Stimulated activated CD8-positive, alpha-beta memory T cell treated with anti-CD3 and anti-CD28 coated beads, Interleukin-4, amount 100 ng/mL, for 1 hour (primary cell): ENCODE measurements around the gene PAK4.
"Not testable (repeated sequence)": the region's sequence is repeated elsewhere in the genome, so short reads cannot be mapped to it uniquely, and the experiment has no call there.

ENCODE experiments used
- DNase-seq, 2 donors: peaks; one replicate each; pipeline ENCODE4 v3.0.0-alpha.2; 2020; ENCODE audit warnings: low read depth in 2 of 2, low spot score in 1 of 2

The PAK4 gene

DNA sequence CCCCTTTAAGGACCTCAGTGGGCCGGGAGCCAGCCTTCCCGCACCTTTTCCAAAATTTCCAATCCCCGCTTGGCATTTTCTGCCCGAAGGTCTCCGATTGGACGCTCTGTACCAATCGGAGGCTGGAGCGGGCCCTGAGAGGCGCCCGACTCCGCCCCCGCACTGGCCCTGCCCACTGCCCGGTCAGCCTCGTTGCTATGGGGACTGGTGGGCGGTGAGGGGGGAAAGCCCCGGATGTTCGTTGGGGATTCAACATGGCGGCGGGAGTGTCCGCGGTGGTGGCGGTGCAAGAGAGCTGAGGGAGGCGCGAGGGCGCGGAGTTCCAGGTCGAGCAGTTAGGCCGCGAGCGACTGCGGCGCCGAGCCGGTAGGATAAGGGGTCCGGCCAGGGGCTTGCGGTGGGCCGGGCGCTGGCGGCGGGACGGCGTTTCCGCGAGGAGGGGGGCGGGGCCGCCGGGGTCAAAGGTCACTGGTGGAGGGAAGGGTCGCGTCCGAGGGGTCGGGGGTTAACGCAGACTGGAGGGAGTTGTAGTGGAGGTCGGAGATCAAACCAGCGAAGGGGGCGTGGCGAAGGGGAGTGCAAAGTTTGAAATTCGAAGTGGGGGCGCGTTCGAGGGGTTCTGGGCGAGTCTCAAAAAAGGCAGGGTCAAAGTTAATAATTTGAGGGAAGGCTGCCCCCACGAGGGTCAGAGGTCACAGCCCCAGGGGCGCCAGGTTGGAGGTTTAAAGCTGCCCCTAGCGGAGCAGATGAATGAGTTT is at the start of gene PAK4:
Gene PAK4, plus strand, starts transcription at position 233 of the 758 bp plus-strand sequence. CDS start 43,768 bp downstream, outside the sequence.
- DNase-seq, result peak; percentile 91 to 92

DNA sequence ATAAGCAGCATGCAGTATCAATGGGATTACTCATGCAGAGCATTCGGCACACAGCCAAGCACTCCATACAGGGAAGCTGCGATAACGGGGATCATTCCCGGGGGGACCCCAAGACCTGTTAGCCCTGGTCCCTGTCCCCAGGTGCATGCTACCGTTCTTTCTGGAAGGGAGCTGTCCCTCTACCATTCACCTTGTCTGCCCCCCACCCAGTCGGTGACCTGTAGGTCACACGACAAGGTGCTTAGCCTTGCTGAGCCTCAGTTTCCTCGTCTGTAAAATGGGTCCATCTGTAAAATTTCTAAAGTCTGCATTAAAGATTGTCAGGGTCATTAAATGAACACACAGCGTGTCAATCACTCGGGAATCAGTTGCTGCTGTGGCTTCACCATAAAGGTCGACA is 48.3 kb upstream of the PAK4 start:
- no peak for DNase-seq

DNA sequence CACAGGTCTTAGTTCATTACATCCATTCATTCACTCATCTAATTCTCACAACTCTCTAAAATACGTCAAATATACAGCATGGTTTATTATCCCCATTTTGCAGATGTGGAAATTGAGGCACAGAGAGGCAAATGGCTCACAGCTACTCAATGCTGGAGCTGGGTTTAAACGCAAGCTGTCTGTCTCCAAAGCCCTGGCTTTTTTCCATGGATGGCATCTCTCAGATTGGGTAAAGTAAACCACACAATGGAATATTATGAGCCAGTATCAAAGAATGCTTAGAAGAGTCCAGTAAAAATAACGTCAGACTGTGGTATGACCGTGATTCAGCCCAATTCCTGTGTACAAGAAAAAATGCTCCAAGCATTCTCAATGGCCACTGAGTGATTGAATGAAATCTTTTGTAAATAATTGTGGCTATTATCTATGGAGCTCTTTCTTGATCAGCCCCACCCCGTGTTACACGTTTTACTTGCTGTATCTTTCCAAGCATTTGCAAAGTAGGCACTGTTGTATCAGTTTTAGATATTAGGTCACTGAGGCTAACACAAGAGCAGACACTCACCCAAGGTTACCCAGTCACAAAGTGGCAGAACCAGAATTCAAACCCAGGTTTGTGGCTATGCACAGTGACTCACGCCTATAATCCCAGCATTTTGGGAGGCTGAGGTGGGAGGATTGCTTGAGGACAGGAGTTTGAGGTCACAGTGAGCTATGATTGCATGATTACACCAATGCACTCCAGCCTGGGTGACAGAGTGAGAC is 47.0 kb upstream of the PAK4 start:
- DNase-seq, result no peak

DNA sequence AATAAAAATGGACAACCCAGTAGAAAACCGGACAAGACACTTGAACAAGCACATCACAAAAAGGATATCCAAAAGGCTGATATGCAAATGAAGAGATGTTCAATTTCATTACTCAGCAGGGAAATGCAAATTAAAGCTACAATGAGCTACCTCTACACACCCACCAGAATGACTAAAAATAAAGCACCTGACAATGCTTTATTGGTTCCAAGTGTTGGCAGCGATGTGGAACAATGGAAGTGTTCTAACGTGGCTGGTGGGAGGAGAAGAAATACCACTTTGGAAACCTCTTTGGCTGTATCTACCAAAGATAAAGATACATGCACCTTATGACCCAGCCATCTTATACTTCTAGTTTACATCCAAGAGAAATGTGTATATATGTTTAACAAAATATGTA is 45.2 kb upstream of the PAK4 start:
- no peak for DNase-seq

DNA sequence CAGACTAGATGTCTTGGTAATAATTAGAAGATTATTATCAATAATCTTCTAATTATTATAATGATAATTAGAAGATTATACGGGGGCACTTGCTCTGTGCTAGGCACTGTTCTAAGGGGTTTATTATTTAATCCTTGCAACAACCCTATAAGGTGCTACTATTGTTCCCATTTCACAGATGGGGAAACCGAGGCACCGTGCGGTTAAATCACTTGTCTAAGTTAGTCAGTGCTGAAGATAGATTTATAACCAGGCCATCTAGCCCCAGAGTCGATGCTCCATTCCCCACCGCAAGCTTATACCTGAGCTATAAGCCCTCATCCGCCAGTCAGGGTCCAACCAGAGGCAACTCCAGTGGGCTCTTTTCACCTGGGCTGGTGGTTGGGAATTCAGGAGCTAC is 43.4 kb upstream of the PAK4 start:
- DNase-seq, result no peak

DNA sequence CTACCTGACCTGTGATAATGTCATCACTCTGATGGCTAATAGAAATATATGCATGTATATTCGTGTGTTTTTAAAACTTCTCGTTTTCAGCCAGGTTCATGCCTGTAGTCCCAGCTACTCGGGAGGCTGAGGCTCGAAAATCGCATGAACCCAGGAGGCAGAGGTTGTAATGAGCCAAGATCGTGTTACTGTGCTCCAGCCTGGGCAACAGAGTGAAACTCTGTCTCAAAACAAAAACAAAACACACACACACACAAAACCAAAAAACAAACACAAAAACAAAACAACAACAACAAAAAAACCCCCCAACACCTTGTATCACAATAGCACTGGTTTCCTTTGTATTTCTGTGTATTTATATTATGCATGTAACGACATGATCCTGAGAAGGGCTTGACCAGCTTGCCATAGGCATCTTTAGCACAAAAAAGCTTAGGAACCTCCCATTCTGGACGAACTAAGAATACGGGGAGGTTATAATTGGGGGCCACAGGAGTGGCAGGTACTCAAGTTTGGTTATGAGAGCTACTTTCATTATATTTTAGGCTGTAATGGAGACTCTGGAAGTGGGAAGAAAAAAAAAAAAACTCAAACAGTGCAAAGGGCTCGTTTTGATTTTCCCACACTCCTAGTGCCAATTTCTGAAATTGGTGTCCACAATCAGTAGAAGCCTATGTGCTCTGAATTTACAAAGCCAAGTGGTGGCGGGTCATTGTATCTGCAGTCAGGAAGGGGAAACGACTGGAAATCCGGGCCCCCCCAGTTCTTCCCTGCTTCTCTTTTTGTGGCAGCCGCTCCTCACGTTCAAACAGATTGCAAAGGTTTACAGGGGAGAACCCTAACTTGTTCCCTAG is 42.6 kb upstream of the PAK4 start:
- DNase-seq, result no peak

DNA sequence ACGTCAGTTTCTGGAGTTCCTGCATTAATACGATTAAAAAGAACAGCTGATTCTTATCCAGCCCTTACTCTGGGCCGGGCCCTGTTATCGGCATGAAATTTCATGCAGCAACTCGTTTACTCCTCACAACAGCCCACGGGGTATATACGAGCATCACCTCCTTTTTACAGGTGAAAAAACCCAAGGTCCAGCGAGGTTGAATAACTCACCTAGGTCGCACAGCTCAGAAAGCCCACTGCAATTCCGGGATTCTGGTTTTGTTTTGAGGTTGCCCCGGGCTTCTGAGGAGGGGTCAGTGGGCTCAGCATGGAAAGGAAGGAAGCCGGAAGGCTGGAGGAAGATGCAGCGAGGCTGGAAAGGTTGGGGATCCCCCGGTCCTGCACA is 42.0 kb upstream of the PAK4 start:
- no peak for DNase-seq

DNA sequence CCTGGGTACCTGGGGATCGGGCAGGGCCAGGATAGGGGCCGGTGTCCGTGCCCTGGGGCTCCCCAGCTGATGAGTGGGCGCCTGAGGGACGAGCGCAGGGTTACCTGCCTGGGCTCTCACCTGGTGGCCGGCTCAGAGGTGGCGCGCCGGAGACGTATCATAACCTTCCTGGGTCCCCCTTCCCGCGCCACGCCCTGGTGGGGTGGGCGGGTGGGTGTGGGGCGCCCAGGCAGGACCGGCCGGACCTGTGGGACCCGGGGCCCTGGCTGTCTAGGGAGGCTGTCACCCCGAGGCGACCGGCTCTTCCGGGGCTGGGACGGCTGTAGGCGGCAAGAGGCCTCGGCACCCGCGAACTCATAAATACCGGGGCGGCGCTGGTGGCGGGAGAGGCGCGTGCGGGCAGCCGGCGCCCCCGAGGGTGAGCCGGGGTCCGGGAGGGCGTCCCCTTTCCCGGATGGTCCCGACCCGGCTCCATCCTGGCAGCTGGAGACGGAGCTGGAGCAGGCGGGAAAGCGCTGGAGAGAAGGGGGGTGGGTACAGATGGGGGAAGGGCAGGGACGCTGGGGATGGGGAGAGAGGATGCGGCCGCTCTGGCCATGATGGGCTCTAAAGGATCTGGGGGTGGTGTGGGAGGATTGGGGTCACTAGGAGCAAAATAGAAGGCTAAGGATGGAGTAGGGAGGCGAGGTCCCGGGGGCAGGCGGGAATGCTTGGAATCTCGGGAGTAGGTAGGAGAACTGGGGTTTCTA is 41.4 kb upstream of the PAK4 start, which contains the start of gene ACP7:
Gene ACP7, plus strand, starts transcription at position 386 of the 749 bp plus-strand sequence. CDS start 902 bp downstream, outside the sequence.
- no peak for DNase-seq

DNA sequence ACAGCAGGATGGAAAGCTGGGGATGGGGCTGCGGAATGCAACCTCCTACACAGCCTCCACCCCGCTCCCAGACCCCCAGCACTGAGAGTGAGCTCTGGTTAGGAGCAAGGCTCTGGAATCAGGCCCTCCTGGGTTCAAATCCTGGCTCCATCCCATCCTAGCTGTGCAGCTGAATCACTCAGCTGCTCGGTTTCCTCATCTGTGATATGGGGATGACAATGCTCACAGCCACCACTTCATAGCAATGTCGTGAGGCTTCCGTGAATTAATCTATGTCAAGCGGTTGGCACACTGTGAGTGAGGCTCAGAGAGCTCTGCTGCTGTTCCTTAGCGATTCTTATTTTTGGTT is 40.9 kb upstream of the PAK4 start:
- DNase-seq, result no peak

DNA sequence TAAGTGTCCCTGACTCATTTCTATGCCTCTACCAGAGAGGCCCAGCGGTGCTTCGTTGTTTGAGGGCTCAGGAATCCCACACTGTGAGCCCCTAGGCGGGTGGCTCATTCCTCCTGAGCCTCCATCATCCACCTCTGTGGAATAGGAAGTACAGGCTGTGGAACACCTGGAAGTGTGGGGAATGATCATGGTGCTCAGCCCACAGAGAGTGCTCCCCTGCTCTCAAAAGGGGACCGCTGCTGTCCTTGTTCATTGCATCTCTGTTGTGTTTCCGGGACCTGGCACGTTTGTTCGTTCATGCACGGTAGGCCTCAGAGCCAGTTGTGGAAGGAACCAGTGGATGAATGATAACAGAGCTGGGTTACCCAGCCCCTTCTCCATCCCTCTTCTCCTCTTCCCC is 40.2 kb upstream of the PAK4 start:
- no peak for DNase-seq

DNA sequence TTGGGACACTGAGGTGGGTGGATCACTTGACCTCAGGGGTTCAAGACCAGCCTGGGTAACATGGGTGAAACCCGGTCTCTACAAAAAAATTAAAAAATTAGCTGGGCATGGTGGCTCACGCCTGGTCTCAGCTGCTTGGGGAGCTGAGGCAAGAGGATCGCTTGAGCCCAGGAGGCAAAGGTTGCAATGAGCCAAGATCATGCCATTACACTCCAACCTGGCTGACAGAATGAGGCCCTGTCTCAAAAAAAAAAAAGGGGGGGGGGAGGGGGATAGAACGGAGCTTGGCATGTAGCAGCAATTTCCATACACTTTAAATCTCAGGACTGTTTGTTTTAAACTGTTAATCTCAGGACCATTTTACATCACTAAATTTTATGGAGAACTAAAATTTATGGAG is 39.2 kb upstream of the PAK4 start:
- no peak for DNase-seq

DNA sequence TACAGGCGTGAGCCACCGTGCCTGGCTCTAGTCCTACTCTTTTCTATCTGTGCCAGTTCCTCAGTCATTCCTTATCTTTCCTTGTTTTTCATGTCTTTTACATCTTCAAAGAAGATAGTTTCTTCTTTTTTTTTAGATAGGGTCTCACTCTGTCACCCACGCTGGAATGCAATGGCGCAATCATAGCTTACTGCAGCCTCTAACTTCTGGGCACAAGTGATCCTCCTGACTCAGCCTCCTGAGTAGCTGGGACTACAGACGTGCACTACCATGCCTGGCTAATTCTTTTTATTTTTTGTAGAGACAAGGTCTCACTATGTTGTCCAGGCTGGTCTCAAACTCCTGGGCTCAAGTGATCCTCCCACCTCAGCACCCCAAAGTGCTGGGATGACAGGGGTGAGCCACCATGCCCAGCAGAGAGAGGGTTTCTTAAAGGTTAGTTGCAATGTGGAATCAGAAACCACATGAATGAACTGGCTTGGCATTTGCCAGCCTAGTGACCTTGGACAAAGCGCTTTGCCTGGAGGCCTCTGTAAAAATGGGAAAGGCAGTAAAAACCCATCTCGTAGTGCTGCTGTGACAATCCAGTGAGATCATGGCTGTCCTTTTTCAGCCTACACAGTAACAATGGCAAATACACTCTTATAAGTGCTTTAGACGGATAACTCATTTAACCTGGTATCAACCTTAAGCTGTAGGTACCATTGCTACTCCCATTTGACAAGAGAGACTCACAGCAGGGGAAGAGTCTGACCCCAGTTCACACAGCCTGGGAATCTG is 37.5 kb upstream of the PAK4 start:
- no peak for DNase-seq

DNA sequence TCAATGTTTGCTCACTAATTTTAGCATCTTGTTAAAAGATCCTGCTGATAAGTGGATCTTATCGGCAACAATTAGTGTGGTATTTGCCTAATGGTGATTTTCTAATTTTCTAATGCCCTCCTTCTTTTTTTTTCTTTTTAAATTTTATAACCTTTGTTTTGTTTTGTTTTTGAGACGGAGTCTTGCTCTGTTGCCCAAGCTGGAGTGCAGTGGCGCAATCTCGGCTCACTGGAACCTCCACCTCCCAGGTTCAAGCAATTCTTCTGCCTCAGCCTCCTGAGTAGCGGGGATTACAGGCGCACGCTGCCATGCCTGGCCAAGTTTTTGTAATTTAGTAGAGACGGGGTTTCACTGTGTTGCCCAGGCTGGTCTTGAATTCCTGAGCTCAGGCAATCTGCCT is 35.6 kb upstream of the PAK4 start:
- not testable (repeated sequence) for DNase-seq

DNA sequence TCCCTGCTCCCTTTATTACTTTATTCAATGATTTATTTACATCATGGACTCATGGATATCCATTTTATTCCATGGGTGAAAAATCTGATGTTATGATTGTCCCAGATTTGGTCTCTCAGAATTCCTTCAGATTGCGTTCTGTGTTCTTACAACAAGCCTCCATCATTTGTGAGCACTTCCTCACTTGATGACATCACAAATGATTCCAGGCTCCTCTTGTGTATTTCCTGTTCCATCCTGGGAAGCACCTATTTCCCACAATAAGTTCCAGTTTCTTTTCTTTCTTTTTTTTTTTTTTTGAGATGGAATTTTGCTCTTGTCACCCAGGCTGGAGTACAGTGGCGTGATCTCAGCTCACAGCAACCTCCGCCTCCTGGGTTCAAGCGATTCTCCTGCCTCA is 34.7 kb upstream of the PAK4 start:
- no peak for DNase-seq

DNA sequence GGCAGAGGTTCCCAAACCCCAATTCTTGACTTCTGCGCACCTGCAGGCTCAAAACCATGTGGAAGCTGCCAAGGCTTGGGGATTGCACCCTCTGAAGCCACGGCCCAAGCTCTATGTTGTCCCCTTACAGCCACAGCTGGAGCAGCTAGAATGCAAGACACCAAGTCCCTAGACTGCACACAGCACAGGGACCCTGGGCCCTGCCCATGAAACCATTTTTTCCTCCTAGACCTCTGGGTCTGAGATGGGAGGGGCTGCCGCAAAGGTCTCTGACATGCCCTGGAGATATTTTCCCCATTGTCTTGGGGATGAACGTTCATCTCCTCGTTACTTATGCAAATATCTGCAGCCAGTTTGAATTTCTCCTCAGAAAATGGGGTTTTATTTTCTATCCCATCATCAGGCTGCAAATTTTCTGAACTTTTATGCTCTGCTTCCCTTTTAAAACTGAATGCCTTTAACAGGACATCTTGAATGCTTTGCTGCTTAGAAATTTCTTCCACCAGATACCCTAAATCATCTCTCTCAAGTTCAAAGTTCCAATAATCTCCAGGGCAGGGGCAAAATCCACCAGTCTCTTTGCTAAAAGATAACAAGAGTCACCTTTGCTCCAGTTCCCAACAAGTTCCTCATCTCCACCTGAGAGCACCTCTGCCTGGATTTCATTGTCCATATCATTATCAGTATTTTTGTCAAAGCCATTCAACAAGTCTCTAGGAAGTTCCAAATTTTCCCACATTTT is 29.6 kb upstream of the PAK4 start:
- DNase-seq, result not testable (repeated sequence)

DNA sequence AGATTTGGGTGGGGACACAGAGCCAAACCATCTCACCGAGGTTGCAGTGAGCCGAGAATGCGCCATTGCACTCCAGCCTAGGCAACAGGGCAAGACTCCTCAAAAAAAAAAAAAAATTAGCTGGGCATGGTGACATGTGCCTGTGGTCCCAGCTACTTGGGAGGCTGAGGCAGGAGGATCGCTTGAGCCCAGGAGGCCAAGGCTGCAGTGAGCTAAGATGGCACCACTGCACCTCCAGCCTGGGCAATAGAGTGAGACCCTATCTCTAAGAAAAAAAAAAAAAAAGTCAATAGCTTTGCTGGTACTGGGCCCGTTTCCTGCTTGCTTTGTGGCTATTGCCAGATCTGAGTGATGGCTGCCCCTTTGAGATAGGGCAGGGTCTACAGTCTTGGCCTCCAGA is 28.3 kb upstream of the PAK4 start:
- DNase-seq, result no peak

DNA sequence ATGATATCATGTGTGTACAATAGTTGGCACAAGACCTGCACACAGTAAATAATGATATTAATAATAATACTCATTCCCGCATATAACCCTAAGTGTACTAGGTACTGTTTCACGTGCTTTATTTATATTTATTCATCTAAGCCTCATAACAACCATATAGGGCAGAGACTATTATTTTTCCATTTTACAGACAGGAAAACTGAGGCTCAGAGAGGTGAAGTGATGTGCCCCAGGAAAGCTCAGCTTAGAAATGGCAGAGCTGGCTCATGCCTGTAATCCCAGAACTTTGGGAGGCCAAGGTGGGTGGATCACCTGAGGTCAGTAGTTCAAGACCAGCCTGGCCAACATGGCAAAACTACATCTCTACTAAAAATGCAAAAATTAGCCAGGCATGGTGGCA is 27.9 kb upstream of the PAK4 start:
- DNase-seq, result no peak

DNA sequence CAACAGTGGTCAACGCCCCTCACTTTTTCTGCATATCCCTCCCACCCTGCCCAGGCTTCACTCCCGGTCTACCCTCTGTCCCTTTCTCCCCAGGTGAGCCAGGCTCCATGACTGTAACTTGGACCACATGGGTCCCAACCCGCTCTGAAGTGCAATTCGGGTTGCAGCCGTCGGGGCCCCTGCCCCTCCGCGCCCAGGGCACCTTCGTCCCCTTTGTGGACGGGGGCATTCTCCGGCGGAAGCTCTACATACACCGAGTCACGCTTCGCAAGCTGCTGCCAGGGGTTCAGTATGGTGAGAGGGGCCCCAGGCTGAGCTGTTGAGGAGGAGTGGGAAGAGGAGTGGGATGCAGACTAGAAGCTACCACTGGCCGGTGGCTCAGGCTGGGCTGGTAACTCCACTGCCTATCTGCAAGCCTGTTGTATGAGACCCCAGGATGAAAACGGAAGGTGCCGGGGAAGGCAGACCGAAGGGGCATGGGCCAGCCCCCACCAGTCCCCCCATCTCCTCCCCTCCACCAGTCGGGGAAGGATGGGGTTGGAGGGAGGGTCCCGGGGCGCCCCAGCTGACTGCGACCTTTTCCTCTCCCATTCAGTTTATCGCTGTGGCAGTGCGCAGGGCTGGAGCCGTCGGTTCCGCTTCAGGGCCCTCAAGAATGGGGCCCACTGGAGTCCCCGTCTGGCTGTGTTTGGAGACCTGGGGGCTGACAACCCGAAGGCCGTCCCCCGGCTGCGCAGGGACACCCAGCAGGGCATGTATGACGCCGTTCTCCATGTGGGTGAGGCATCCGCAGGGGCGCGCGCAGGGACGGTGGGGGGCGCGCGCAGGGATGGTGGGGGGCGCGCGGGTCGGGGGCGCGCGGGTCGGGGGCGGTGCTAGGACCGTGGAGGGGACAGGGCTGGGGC is 27.0 kb upstream of the PAK4 start:
- DNase-seq, result no peak

DNA sequence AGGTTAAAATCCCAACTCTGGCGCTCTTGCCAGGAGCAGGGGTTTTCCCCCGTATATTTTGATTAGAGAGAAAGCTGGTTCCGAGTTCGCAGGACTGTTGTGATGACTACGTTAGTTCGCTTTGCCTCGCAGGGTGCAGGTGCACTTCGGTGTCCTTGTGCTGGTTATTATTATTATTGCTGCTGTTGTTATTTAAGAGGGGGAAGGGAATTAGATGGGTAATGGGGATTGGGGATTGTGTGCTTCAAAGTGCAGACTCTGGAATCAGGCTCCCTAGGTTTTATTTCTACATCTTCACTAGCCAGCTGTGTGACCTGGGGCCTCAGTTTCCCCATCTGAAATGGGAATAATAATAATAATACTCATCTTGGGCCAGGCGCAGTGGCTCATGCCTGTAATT is 26.2 kb upstream of the PAK4 start:
- DNase-seq, result no peak
